Neural progenitor cell (in vitro differentiated cells): ENCODE data around the gene MMEL1.

Source experiments
- EZH2 ChIP-seq: fragments of 200-600 bp; sonication (generic); IDR thresholded peaks from 2 replicates; pipeline ENCODE4 v1.6.1; 2017; ENCODE audit warnings: antibody characterized with exemption, mild to moderate bottlenecking, moderate library complexity
- EZH2phosphoT487 ChIP-seq: fragments of 200-600 bp; sonication (generic); IDR thresholded peaks from 2 replicates; pipeline ENCODE4 v1.6.1; 2017; ENCODE audit warnings: antibody characterized with exemption
- TF ChIP-seq, protein P1 (sequence below): fragments of 200-600 bp; sonication (generic); IDR thresholded peaks from 2 replicates; pipeline ENCODE4 v1.5.1; 2017; ENCODE audit warnings: antibody characterized with exemption, mild to moderate bottlenecking

DNA sequence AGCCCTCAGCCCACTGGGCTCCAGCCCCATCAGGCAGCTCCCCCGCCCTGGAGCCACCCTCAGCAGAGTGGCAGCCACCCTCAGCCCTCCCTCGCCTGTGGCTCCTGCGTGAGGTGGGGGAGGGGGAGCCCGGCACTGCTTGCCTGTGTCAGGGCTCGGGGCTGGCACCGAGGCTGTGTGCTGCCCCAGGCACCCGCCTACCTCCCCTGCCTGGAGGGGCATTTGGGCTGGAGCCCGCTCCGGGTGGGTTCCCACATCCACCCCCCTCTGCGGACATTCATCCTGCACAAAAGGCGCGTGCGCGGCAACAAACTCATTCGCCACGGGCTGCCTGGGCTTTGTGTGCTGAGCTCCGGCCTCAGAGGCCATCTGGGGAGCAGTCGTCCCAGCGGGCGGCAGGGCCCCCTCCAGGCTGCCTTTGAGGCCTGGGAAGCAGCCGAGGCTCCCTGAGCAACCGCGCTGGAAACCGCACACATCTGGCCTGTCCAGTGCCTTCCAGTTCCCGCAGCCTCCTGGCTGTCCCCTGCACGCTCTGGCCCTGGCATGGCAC, 89.2 kb downstream of the MMEL1 start:
- no peak for TF ChIP-seq EZH2phosphoT487
- TF ChIP-seq, protein P1, sequence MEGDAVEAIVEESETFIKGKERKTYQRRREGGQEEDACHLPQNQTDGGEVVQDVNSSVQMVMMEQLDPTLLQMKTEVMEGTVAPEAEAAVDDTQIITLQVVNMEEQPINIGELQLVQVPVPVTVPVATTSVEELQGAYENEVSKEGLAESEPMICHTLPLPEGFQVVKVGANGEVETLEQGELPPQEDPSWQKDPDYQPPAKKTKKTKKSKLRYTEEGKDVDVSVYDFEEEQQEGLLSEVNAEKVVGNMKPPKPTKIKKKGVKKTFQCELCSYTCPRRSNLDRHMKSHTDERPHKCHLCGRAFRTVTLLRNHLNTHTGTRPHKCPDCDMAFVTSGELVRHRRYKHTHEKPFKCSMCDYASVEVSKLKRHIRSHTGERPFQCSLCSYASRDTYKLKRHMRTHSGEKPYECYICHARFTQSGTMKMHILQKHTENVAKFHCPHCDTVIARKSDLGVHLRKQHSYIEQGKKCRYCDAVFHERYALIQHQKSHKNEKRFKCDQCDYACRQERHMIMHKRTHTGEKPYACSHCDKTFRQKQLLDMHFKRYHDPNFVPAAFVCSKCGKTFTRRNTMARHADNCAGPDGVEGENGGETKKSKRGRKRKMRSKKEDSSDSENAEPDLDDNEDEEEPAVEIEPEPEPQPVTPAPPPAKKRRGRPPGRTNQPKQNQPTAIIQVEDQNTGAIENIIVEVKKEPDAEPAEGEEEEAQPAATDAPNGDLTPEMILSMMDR: no peak
- TF ChIP-seq EZH2: no peak
